SK-N-MC (cell line): ENCODE measurements around the gene NPBWR2.

ENCODE experiments used
- DNase-seq: peaks from one replicate; pipeline ENCODE4 v3.0.0-alpha.2; 2011; ENCODE audit warnings: low read depth, low spot score
- H3K27ac ChIP-seq: fragments of 200-600 bp; sonication (generic); 2 replicates; pipeline ENCODE4 v1.5.1; 2016; ENCODE audit warnings: mixed run types
- H3K36me3 ChIP-seq: fragments of 200-600 bp; sonication (generic); 2 replicates; pipeline ENCODE4 v1.6.1; 2017; ENCODE audit warnings: antibody characterized with exemption, low read length, mixed read lengths; ENCODE audit not compliant: insufficient read depth
- H3K4me3 ChIP-seq: fragments of 200-600 bp; sonication (generic); 2 replicates; pipeline ENCODE4 v1.5.1; 2016
- H3K9ac ChIP-seq: fragments of 200-600 bp; sonication (generic); 2 replicates; pipeline ENCODE4 v1.8.0; 2017; ENCODE audit warnings: mixed run types, mixed read lengths; ENCODE audit not compliant: insufficient read length
- H3K9me3 ChIP-seq: fragments of 200-600 bp; sonication (generic); 2 replicates; pipeline ENCODE4 v1.6.1; 2017; ENCODE audit warnings: low read depth, mild to moderate bottlenecking, antibody characterized with exemption, low read length, moderate library complexity, mixed read lengths
- EZH2 ChIP-seq: fragments of 200-600 bp; sonication (generic); IDR thresholded peaks from one replicate; pipeline ENCODE4 v1.6.1; 2017; ENCODE audit warnings: antibody characterized with exemption
- FOXP2 ChIP-seq: optimal IDR thresholded peaks from 2 replicates; pipeline ENCODE3; 2011; ENCODE audit warnings: mild to moderate bottlenecking, moderate library complexity; ENCODE audit not compliant: insufficient read depth; ENCODE audit errors: extremely low read length, control extremely low read depth
- POLR2AphosphoS5 ChIP-seq: IDR thresholded peaks from 2 replicates; pipeline ENCODE4 v1.6.1; 2012; ENCODE audit warnings: mild to moderate bottlenecking, low read depth, low read length, borderline replicate concordance

NPBWR2 gene

DNA sequence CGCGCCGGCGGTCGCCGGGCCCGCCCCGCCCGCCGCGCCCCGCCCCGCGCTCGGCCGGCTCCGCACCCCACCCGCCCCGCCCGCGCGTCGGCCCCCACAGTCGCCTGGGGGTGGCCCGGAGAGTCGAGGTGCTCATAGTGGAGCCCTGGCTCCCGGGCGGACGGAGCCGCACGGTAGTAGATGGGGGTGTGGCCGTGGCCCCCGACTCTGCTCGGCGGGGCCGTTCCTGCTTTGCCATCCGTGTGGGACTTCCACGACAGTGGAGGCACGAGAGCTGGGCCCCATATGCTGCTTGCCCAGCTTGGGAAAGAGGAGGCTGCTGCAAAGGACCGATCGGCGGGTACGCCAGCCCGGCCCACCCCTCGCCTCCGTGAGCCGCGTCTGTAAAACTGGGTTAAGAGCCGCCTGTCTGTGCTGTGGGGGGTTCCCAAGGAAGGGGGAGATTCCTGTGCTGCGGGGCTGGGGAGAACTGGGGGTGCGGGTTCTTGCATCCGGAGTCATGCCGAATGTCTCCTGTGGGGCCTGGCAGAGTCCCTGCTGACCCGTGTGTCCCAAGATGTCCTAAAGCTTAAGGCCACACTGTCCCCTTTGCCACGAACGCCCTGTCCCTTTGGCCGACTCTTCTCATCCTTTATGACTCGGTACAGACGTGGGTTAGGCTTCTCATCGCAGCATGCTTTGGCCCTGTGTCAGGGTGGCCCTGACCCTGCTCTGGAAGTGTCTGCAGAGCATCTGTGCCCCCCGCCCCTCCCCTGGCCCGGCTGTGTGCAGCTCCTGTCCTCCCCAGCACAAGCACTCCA lies 27.2 kb downstream of the NPBWR2 start, which contains the start of gene OPRL1:
Gene OPRL1, plus strand, starts transcription at position 70 of the 800 bp plus-strand sequence. CDS start 12,639 bp downstream, outside the sequence.
- H3K36me3 ChIP-seq = no peaks in the 10 kb centered on the region
- DNase-seq = no peak
- peak within 1 kb of the TSS; percentile 91 for H3K4me3 ChIP-seq
- TF ChIP-seq POLR2AphosphoS5 (no peak), EZH2 (no peak), FOXP2 (no peak)
- peak within 1 kb of the TSS; percentile 85 for H3K9ac ChIP-seq
- no peaks in the 10 kb centered on the region for H3K9me3 ChIP-seq
- no peak within 1 kb of the TSS for H3K27ac ChIP-seq

DNA sequence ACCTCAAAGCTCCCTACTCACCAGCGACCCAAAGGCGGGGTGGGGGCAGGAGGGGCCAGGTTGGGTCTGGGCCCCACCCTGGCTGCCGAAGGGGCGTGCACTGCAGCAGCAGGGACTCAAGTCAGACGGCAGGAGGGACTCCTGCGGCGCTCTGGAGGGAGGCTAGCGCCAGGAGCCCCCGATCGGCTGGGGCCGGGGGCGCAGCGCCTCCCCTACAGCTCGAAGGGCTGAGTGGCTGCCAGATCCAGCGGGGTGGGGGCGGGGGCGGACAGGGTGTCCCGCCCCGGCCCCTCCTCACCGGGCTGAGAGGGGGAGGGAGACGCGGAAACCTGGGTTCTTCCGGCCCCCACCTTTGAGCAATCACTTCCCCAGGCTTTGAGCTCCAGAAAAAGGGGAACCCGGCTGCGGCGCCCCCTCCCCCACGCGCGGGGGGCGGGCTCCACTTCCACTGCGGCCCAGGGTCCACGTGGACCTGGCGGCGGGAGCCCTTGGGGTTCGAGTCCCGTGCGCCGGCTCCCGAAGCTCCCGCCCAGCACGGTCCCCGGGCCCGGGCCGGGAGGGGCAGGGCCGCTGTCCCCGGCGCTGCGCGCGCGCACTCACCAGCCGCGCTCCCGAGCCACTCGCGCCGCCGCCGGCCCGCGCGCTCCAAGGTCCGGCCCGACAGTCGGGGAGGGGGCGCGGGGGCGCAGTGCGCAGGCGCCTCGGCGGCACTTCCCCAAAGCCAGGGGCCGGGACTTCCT lies 27.9 kb downstream of the NPBWR2 start, which contains the start of gene RGS19:
Gene RGS19, minus strand, starts transcription at position 246 of the 740 bp plus-strand sequence. CDS start 2,632 bp downstream, outside the sequence.
- TF ChIP-seq FOXP2 = no peak
- no peak for TF ChIP-seq EZH2
- no peak for TF ChIP-seq POLR2AphosphoS5
- Histone ChIP-seq H3K9ac (peak within 1 kb of the TSS; percentile 85), H3K9me3 (no peaks in the 10 kb centered on the region), H3K36me3 (no peaks in the 10 kb centered on the region), H3K27ac (no peak within 1 kb of the TSS), H3K4me3 (peak within 1 kb of the TSS; percentile 91)
- no peak for DNase-seq

DNA sequence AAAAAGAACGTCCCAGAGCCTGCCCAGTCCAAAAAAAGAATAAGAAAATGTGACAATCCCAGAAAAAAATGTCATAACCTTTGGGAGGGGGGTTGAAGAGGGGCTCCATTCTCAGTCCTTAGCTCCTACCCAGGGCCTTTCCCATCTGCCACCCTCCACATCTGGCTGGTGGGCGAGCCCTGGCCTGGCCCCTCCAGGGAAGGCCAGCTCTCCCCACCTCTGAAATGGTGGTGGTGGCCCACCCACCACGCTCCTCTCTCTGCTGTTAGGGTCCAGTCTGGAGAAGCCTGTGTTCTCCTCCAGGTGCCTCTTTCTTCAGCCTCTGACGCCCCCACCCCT lies 28.5 kb downstream of the NPBWR2 start:
- no peak for TF ChIP-seq FOXP2
- no peak for TF ChIP-seq POLR2AphosphoS5
- TF ChIP-seq EZH2 = no peak
- H3K36me3 ChIP-seq = no peaks in the 10 kb centered on the region
- peak overlapping the region; percentile 91 for H3K4me3 ChIP-seq
- no peak overlapping the region for H3K27ac ChIP-seq
- peak overlapping the region; percentile 85 for H3K9ac ChIP-seq
- H3K9me3 ChIP-seq = no peaks in the 10 kb centered on the region
- DNase-seq = no peak

DNA sequence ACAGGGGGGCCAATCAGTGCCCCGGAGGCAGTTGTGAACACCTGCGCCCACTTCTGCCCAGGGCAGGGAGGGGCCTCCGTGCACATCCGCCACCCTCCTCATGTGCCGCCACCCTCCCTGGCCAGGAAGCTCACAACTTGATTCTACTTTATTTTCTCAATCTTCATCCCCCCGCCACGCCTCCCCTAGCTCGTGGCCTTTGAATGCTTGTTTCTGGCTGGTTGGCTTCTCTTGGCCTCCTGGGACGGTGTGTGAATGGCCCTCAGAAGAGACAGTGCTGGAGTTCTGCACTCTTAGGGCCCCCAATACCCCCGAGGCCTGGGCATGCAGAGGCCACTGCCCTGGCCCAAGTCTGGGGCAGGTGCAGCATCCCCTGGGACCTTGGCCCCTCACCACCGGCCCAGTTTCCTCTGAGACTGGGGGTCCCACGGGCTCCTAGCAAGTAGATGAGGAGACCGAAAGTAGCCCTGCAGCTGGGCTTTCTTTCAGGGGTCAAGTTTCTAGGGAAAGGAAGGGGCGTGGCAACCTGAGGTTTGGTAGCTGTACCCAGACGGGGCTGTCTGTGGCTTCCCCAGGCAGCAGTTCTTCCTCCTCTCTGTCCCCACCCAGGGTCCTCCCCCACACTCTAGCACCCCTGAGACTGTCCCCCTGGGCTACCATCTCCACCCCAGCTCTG lies 29.4 kb downstream of the NPBWR2 start:
- no peak for DNase-seq
- Histone ChIP-seq H3K4me3 (peak overlapping the region; percentile 91; the same call in 1 of the 2 replicates), H3K36me3 (no peaks in the 10 kb centered on the region), H3K9ac (no peak overlapping the region), H3K27ac (no peak overlapping the region), H3K9me3 (no peaks in the 10 kb centered on the region)
- TF ChIP-seq EZH2 (no peak), FOXP2 (no peak), POLR2AphosphoS5 (no peak)

DNA sequence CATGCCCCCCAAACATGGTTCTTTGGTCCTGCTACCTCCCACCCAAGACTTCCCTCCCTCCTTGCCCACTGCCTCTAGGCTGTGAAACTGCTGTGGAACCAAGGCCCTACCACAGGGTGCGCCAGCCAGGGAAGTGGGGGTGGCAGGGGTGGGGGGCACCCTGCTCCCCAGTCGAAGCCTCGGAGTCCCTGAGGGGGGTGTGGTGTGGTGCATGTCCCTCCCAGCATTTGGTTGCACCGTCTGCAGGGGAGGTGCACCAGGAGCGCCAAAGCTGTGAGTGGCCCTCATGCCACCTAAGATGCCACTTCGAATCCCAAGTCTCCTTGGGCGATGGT lies 29.9 kb downstream of the NPBWR2 start:
- H3K9ac ChIP-seq = no peak overlapping the region
- no peak overlapping the region for H3K4me3 ChIP-seq
- H3K36me3 ChIP-seq = no peaks in the 10 kb centered on the region
- DNase-seq = no peak
- TF ChIP-seq POLR2AphosphoS5 (no peak), EZH2 (no peak), FOXP2 (no peak)
- H3K27ac ChIP-seq = no peak overlapping the region
- H3K9me3 ChIP-seq = no peaks in the 10 kb centered on the region

DNA sequence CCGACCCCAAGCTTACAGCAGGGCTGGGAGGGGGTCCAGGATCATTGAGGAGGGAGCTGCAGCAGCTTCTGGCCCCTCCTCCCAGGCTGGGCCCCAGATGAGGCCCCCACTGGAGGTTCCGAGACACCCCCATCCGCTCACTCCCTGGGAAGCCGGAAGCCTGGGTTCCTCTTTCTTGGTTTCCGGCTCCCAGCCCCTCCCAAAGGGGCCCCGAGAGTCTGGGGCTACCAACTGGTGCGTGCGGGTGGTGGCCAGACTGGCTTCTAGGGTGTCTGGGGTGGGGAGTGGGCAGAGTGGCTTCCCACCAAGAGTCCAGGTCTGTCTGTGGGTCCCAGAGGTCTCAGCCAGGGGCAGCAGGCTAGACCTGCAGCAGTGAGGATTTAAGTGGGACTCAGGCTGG lies 30.3 kb downstream of the NPBWR2 start:
- TF ChIP-seq EZH2 (no peak), FOXP2 (no peak)
- no peak for DNase-seq
- H3K9ac ChIP-seq = no peak overlapping the region
- H3K9me3 ChIP-seq = no peaks in the 10 kb centered on the region
- no peak overlapping the region for H3K4me3 ChIP-seq
- H3K36me3 ChIP-seq = no peaks in the 10 kb centered on the region
- H3K27ac ChIP-seq = no peak overlapping the region

DNA sequence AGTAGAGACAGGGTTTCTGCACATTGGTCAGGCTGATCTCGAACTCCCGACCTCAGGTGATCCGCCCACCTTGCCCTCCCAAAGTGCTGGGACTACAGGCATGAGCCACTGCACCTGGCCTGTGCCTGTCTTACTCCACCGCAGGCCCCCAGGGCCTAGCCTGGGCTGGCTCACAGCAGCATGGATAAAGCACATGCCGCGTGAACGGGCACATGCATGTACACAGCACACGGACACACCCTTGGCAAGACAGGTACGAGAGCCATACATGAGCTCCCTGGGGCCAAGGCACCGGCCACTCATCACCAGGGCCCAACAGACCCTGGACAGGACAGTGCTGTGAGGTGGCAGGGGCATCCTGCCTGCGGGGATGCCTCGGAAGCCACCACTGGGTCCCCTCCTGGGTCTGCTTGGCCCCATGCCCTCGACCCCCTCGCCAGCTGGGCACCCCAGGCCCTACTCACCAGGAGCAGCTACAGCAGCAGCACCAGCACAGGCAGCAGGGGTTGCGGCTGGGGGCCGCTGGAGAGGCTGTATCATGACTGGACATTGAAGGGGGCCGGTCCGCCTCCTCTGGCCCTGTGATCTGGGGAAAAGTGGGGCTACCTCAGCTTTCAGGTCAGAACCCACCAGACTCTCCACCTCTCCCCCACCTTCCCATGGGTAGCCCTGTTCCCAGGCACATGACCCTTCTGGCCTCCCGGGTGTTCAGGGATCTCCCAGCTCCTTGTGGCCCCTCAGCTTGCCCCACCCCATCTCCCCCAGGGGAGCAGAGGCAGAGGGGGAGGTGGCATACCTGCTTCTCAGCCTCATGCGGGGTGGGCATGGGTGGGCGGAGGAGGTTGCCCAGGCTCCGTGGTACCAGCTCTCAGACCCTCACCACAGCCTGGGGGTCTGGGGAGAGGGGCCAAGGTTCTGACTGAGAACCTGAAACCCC lies 31.0 kb downstream of the NPBWR2 start:
- H3K9ac ChIP-seq = no peak overlapping the region
- H3K36me3 ChIP-seq = no peaks in the 10 kb centered on the region
- H3K4me3 ChIP-seq = no peak overlapping the region
- TF ChIP-seq EZH2 (no peak), FOXP2 (no peak), POLR2AphosphoS5 (no peak)
- no peak overlapping the region for H3K27ac ChIP-seq
- DNase-seq = no peak
- no peaks in the 10 kb centered on the region for H3K9me3 ChIP-seq

DNA sequence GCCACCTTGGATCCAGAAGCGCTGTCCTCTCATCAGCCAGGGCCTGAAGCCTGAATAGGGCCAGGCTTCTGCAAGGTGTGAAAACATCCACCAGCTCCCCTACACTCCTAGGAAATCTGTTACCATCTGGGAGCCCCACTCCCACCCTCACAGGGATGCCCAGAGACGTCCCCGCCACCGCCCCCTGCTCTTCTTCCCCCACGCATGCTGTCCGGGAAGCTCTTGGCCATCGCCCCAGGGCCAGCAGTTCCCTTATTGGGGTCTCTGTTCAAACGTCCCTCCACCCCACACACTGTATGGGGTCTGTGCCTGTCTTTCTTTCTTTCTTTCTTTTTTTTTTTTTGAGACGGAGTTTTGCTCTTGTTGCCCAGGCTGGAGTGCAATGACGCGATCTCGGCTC lies 31.8 kb downstream of the NPBWR2 start:
- Histone ChIP-seq H3K27ac (no peak overlapping the region), H3K4me3 (no peak overlapping the region), H3K36me3 (no peaks in the 10 kb centered on the region), H3K9me3 (no peaks in the 10 kb centered on the region), H3K9ac (no peak overlapping the region)
- TF ChIP-seq EZH2 (no peak), FOXP2 (no peak), POLR2AphosphoS5 (no peak)
- no peak for DNase-seq
